Left ventricle myocardium superior (tissue), 1 donor: ENCODE data around the gene KIAA0040. TPM values are rescaled to one million over a fixed set of nuclear protein-coding genes. Genes with fewer than 3 reads are reported as not detected.

Experiments
- ATAC-seq: fragments of 200-7000 bp; cut with Tn5 transposase; one replicate; pipeline ENCODE4 v1.9.1; 2020; ENCODE audit warnings: mild to moderate bottlenecking, moderate library complexity
- DNase-seq: peaks from one replicate; pipeline ENCODE4 v3.0.0-alpha.2; 2020
- intact Hi-C: fragments of 100-400 bp; cut with micrococcal nuclease; formaldehyde crosslinking; loops from one replicate; pipeline ENCODE4 v1.11.0; 2022
- long read RNA-seq: library from polyadenylated mRNA; unstranded; transcript quantifications from one replicate; pipeline ENCODE4 v2.0.0, GENCODE V29; 2021
- total RNA-seq: library from RNA; stranded (reverse); fragmentation: NEBNext Ultra II Directional; extraction: Animal tissue kit (Norgen Biotek cat#: 25700); gene quantifications from one replicate; pipeline ENCODE4 v1.2.1, GENCODE V29; 2021
- donor health status: DM: no; HTN: yes; CAD: no; lungs with severe emphysema.

KIAA0040 gene
- total RNA-seq = 16.9 TPM
- long read RNA-seq, full-length matches to known transcripts = 8 of 16 reads
- long read RNA-seq, partial matches to known transcripts = 0 of 16 reads
- long read RNA-seq, other reads (novel, unspliced or antisense) = 8 of 16 reads

GRCh38 chr1:175192630-175193526 lies at the start of gene KIAA0040:
KIAA0040 (minus strand) TSS chr1:175192776; CDS start chr1:175161013, 31,763 bp downstream.
- DNase-seq (peak; percentile 88), ATAC-seq (peak; percentile 86)
- intact Hi-C loops = no loop called here

GRCh38 chr1:175237389-175237788 lies 44.8 kb upstream of the KIAA0040 start:
- ATAC-seq (no peak), DNase-seq (no peak)
- intact Hi-C loops = no loop called here

GRCh38 chr1:175234639-175235038 lies 42.1 kb upstream of the KIAA0040 start:
- no peak for DNase-seq
- intact Hi-C loops = no loop called here
- no peak for ATAC-seq

GRCh38 chr1:175232335-175232734 lies 39.8 kb upstream of the KIAA0040 start:
- ATAC-seq (no peak), DNase-seq (no peak)
- intact Hi-C loops = no loop called here

GRCh38 chr1:175225805-175226129 lies 33.2 kb upstream of the KIAA0040 start:
- intact Hi-C loops = no loop called here
- no peak for ATAC-seq

GRCh38 chr1:175222296-175222938 lies 29.8 kb upstream of the KIAA0040 start:
- no peak for DNase-seq
- intact Hi-C loops = no loop called here
- ATAC-seq = no peak

More at GRCh38 chr1:175225805-175226129, 33.2 kb upstream of the KIAA0040 start:
- no peak for DNase-seq

GRCh38 chr1:175221557-175222175 lies 29.1 kb upstream of the KIAA0040 start:
- peak; percentile 48 for DNase-seq
- intact Hi-C loops = no loop called here
- ATAC-seq = peak; percentile 71

GRCh38 chr1:175220853-175221556 lies 28.4 kb upstream of the KIAA0040 start:
- DNase-seq = peak; percentile 24
- intact Hi-C loops = no loop called here
- ATAC-seq = peak; percentile 34

- ATAC-seq (peak; percentile 52), DNase-seq (no peak)
- intact Hi-C loops = no loop called here
Measured at GRCh38 chr1:175219774-175220173, 27.2 kb upstream of the KIAA0040 start.

GRCh38 chr1:175218786-175219434 lies 26.3 kb upstream of the KIAA0040 start:
- intact Hi-C loops = no loop called here
- ATAC-seq = no peak
- DNase-seq = no peak

- intact Hi-C loops = no loop called here
- ATAC-seq = no peak
- DNase-seq = no peak
Measured at GRCh38 chr1:175217721-175218531, 25.4 kb upstream of the KIAA0040 start.

GRCh38 chr1:175216444-175216843 lies 23.9 kb upstream of the KIAA0040 start:
- no peak for DNase-seq
- intact Hi-C loops = no loop called here
- no peak for ATAC-seq

- intact Hi-C loops = no loop called here
- no peak for ATAC-seq
Measured at GRCh38 chr1:175211656-175212055, 19.1 kb upstream of the KIAA0040 start.

GRCh38 chr1:175210744-175211143 lies 18.2 kb upstream of the KIAA0040 start:
- DNase-seq = no peak
- ATAC-seq = no peak
- intact Hi-C loops = no loop called here

More at GRCh38 chr1:175211656-175212055, 19.1 kb upstream of the KIAA0040 start:
- no peak for DNase-seq

- ATAC-seq (no peak), DNase-seq (no peak)
- intact Hi-C loops = no loop called here
Measured at GRCh38 chr1:175209493-175209921, 16.9 kb upstream of the KIAA0040 start.

GRCh38 chr1:175208773-175209492 lies 16.4 kb upstream of the KIAA0040 start:
- no peak for DNase-seq
- no peak for ATAC-seq

GRCh38 chr1:175207971-175208370 lies 15.4 kb upstream of the KIAA0040 start:
- DNase-seq = no peak
- intact Hi-C loops = no loop called here
- ATAC-seq = no peak

More at GRCh38 chr1:175208773-175209492, 16.4 kb upstream of the KIAA0040 start:
- intact Hi-C loops = no loop called here
